Ishikawa (cell line): ENCODE measurements around the gene ECSCR.

Source experiments
- CEBPB ChIP-seq: IDR thresholded peaks from 2 replicates; pipeline ENCODE4 v1.6.1; 2012
- EGR1 ChIP-seq: IDR thresholded peaks from 2 replicates; pipeline ENCODE4 v1.6.1; 2012
- EP300 ChIP-seq: IDR thresholded peaks from 2 replicates; pipeline ENCODE4 v1.6.1; 2012; ENCODE audit warnings: borderline replicate concordance
- TAF1 ChIP-seq: IDR thresholded peaks from 2 replicates; pipeline ENCODE4 v1.6.1; 2012; ENCODE audit warnings: low read depth, mild to moderate bottlenecking

GRCh38 chr5:139461698-139462097, 845 bp downstream of the ECSCR start:
- no peak for TF ChIP-seq CEBPB
- no peak for TF ChIP-seq EP300
- no peak for TF ChIP-seq TAF1
- TF ChIP-seq EGR1 = no peak
